Stimulated activated CD4-positive, alpha-beta T cell treated with anti-CD3 and anti-CD28 coated beads, TNF-alpha, amount 100 ng/mL, for 1 hour (primary cell): ENCODE data around the gene AFTPH.

Experiments used
- DNase-seq, 3 donors: peaks; one replicate each; pipeline ENCODE4 v3.0.0-alpha.2; 2020; ENCODE audit warnings: low read depth in 3 of 3, low spot score in 1 of 3

The AFTPH gene

GRCh38 chr2:64537991-64538390 lies 13.9 kb downstream of the AFTPH start:
- no peak for DNase-seq

- DNase-seq = no peak
These were observed 14.8 kb downstream of the AFTPH start for GRCh38 chr2:64538764-64539433.

GRCh38 chr2:64540615-64541014 lies 16.5 kb downstream of the AFTPH start:
- DNase-seq = no peak

- no peak for DNase-seq
These were observed 17.4 kb downstream of the AFTPH start for GRCh38 chr2:64541547-64541946.

GRCh38 chr2:64542071-64543007 lies 18.2 kb downstream of the AFTPH start:
- DNase-seq = no peak

GRCh38 chr2:64543008-64543697 lies 19.0 kb downstream of the AFTPH start:
- no peak for DNase-seq

GRCh38 chr2:64548761-64549160 lies 24.6 kb downstream of the AFTPH start:
- DNase-seq = no peak

- DNase-seq = no peak
These were observed 25.9 kb downstream of the AFTPH start for GRCh38 chr2:64550042-64550441.

GRCh38 chr2:64551851-64552250 lies 27.7 kb downstream of the AFTPH start:
- DNase-seq = no peak

- DNase-seq = no peak
These were observed 30.0 kb downstream of the AFTPH start for GRCh38 chr2:64554117-64554516.

- no peak for DNase-seq
These were observed 34.4 kb downstream of the AFTPH start for GRCh38 chr2:64558445-64559081.

- DNase-seq = no peak
These were observed 38.1 kb downstream of the AFTPH start for GRCh38 chr2:64562148-64562784.

GRCh38 chr2:64563436-64563938 lies 39.4 kb downstream of the AFTPH start:
- DNase-seq = no peak

GRCh38 chr2:64565949-64566710 lies 42.0 kb downstream of the AFTPH start:
- DNase-seq = no peak

- DNase-seq = no peak
These were observed 43.3 kb downstream of the AFTPH start for GRCh38 chr2:64567473-64567872.

- no peak for DNase-seq
These were observed 44.7 kb downstream of the AFTPH start for GRCh38 chr2:64568836-64569235.

- DNase-seq = no peak
These were observed 50.7 kb downstream of the AFTPH start for GRCh38 chr2:64574871-64575270.

GRCh38 chr2:64581018-64581417 lies 56.9 kb downstream of the AFTPH start:
- no peak for DNase-seq

- no peak for DNase-seq
These were observed 57.8 kb downstream of the AFTPH start for GRCh38 chr2:64581777-64582539.
